AG04450 (cell line): Measurements from ENCODE around the gene KCNQ1OT1. TPM values are rescaled to one million over a fixed set of nuclear protein-coding genes. Genes with fewer than 3 reads are reported as not detected.

Source experiments
- CTCF ChIA-PET: fragments of 300-600, 350-600 bp; formaldehyde crosslinking; extraction: SDS; loops from one replicate; lab custom pipeline; 2022; ENCODE audit warnings: antibody characterized with exemption, inconsistent platforms; lab: Charles Lee
- POLR2A ChIA-PET: fragments of 350-600 bp; formaldehyde crosslinking; extraction: SDS; loops from one replicate; lab custom pipeline; 2021; ENCODE audit warnings: antibody characterized with exemption, inconsistent platforms; lab: Yijun Ruan, JAX
- DNase-seq: peaks from one replicate; pipeline ENCODE4 v3.0.0-alpha.2; 2011; ENCODE audit warnings: low read depth, low spot score
- H3K27ac ChIP-seq: one replicate; pipeline ENCODE4 v1.5.1; 2012; ENCODE audit warnings: low read depth, low read length, control low read depth
- H3K27me3 ChIP-seq: one replicate; pipeline ENCODE4 v1.6.0; 2012; ENCODE audit warnings: low read length; ENCODE audit not compliant: control insufficient read depth, insufficient read depth
- H3K4me3 ChIP-seq: 2 replicates; pipeline ENCODE4 v1.5.1; 2011; ENCODE audit warnings: mild to moderate bottlenecking, low read depth, low read length, control low read depth
- H3K9me3 ChIP-seq: 2 replicates; pipeline ENCODE4 v1.5.1; 2012; ENCODE audit warnings: low read length; ENCODE audit not compliant: control insufficient read depth, insufficient read depth
- CTCF ChIP-seq: IDR thresholded peaks from 2 replicates; pipeline ENCODE4 v1.5.1; 2011; ENCODE audit warnings: low read depth, low read length, control low read depth, inconsistent platforms
- polyA minus RNA-seq: library from RNA; depleted of rRNA, polyadenylated mRNA; stranded (reverse); fragments of >200 nt; gene quantifications from 2 replicates; pipeline ENCODE4 v1.2.3, GENCODE V29; 2011; rRNA and poly(A)+ RNA removed
- polyA plus RNA-seq: library from polyadenylated mRNA; depleted of rRNA; stranded (reverse); fragments of >200 nt; gene quantifications from 2 replicates; pipeline ENCODE4 v1.2.3, GENCODE V29; 2011; rRNA removed

KCNQ1OT1 gene
- 0.33 and 0.42 TPM in 2 replicates for polyA plus RNA-seq
- polyA minus RNA-seq = 6.8 and 7.1 TPM in 2 replicates

GRCh38 chr11:2699531-2700414 lies at the start of gene KCNQ1OT1:
TSS of gene KCNQ1OT1 (minus strand) at chr11:2699994.
- CTCF ChIA-PET = no interaction called here
- peak; percentile 78 for DNase-seq
- POLR2A ChIA-PET = interaction anchor here (0.6 to 1.6 kb wide), 15 partner anchors 8 to 974 kb away, joined by 3 to 10 read pairs (median 5); partner anchors contain the start of gene CDKN1C

GRCh38 chr11:2748814-2749554 lies 49.2 kb upstream of the KCNQ1OT1 start:
- no peak overlapping the region for H3K27ac ChIP-seq
- DNase-seq = no peak
- no peak for TF ChIP-seq CTCF
- H3K27me3 ChIP-seq = peaks cover 25% of the 10 kb centered on the region
- H3K4me3 ChIP-seq = no peak overlapping the region
- H3K9me3 ChIP-seq = peaks cover 4% of the 10 kb centered on the region; the same call in 1 of the 2 replicates
- POLR2A ChIA-PET = interaction anchor here (0.8 to 1.0 kb wide), 2 partner anchors 30 to 68 kb away, joined by 3 read pairs; no protein-coding TSS in a partner anchor
- CTCF ChIA-PET = no interaction called here

More at GRCh38 chr11:2699531-2700414, at the start of gene KCNQ1OT1:
- Histone ChIP-seq H3K27me3 (peaks cover 9% of the 10 kb centered on the region), H3K27ac (peak within 1 kb of the TSS; percentile 52), H3K4me3 (peak within 1 kb of the TSS; percentile 61), H3K9me3 (peaks cover 12% of the 10 kb centered on the region)
- no peak for TF ChIP-seq CTCF

- H3K27me3 ChIP-seq = peaks cover 22% of the 10 kb centered on the region
- ChIA-PET POLR2A (interaction anchor here (1.0 kb wide), 1 partner anchor 30 kb away, joined by 3 read pairs; no protein-coding TSS in a partner anchor), CTCF (no interaction called here)
- TF ChIP-seq CTCF = no peak
- no peak overlapping the region for H3K4me3 ChIP-seq
- peaks cover 3% of the 10 kb centered on the region; the same call in 1 of the 2 replicates for H3K9me3 ChIP-seq
- no peak overlapping the region for H3K27ac ChIP-seq
- DNase-seq = no peak
Measured at GRCh38 chr11:2748061-2748813, 48.4 kb upstream of the KCNQ1OT1 start.

- H3K9me3 ChIP-seq = peaks cover 3% of the 10 kb centered on the region; the same call in 1 of the 2 replicates
- no peak overlapping the region for H3K27ac ChIP-seq
- TF ChIP-seq CTCF = no peak
- no peak for DNase-seq
- ChIA-PET POLR2A (no interaction called here), CTCF (no interaction called here)
- H3K4me3 ChIP-seq = no peak overlapping the region
- peaks cover 20% of the 10 kb centered on the region for H3K27me3 ChIP-seq
Measured at GRCh38 chr11:2747248-2748027, 47.6 kb upstream of the KCNQ1OT1 start.
